ENCODE data around the gene CADM1.

CADM1 gene

GRCh38 chr11:115198321-115198741 lies 305.9 kb downstream of the CADM1 start:
- DNase-seq, result peak; percentile 95

GRCh38 chr11:115197433-115197832 lies 306.8 kb downstream of the CADM1 start:
- peak; percentile 51 to 65 for DNase-seq

GRCh38 chr11:115197031-115197430 lies 307.2 kb downstream of the CADM1 start:
- DNase-seq, result no peak

GRCh38 chr11:115194802-115195110 lies 309.5 kb downstream of the CADM1 start:
- no peak for DNase-seq

- peak; percentile 48 to 58 for DNase-seq
Measured at GRCh38 chr11:115193914-115194801, 310.1 kb downstream of the CADM1 start.

GRCh38 chr11:115191761-115192160 lies 312.5 kb downstream of the CADM1 start:
- DNase-seq, result no peak

- DNase-seq, result no peak
Measured at GRCh38 chr11:115190196-115190595, 314.0 kb downstream of the CADM1 start.

GRCh38 chr11:115188898-115189278 lies 315.3 kb downstream of the CADM1 start:
- DNase-seq, result no peak

GRCh38 chr11:115188188-115188897 lies 315.9 kb downstream of the CADM1 start:
- no peak for DNase-seq

- no peak for DNase-seq
Measured at GRCh38 chr11:115185931-115186330, 318.3 kb downstream of the CADM1 start.

GRCh38 chr11:115185507-115185906 lies 318.7 kb downstream of the CADM1 start:
- no peak for DNase-seq

GRCh38 chr11:115184901-115185300 lies 319.3 kb downstream of the CADM1 start:
- DNase-seq, result no peak

- peak in 1 of 2 experiments; percentile 58 for DNase-seq
Measured at GRCh38 chr11:115183830-115184229, 320.4 kb downstream of the CADM1 start.

- DNase-seq, result peak; percentile 98 to 99
Measured at GRCh38 chr11:115183136-115183535, 321.1 kb downstream of the CADM1 start.

- DNase-seq, result no peak
Measured at GRCh38 chr11:115182282-115182955, 321.8 kb downstream of the CADM1 start.

GRCh38 chr11:115181538-115181937 lies 322.7 kb downstream of the CADM1 start:
- no peak for DNase-seq

GRCh38 chr11:115180272-115180671 lies 323.9 kb downstream of the CADM1 start:
- DNase-seq, result no peak

- no peak for DNase-seq
Measured at GRCh38 chr11:115179636-115180035, 324.6 kb downstream of the CADM1 start.

- no peak for DNase-seq
Measured at GRCh38 chr11:115178705-115179104, 325.5 kb downstream of the CADM1 start.

GRCh38 chr11:115173136-115173535 lies 331.1 kb downstream of the CADM1 start:
- no peak for DNase-seq

GRCh38 chr11:115170133-115170815 lies 333.9 kb downstream of the CADM1 start:
- peak; percentile 33 to 86 for DNase-seq

GRCh38 chr11:115169251-115169650 lies 335.0 kb downstream of the CADM1 start:
- no peak for DNase-seq

- no peak for DNase-seq
Measured at GRCh38 chr11:115168686-115169085, 335.5 kb downstream of the CADM1 start.
